Measurements from ENCODE around the gene ARHGEF9. TPM values are rescaled to one million over a fixed set of nuclear protein-coding genes. Genes with fewer than 3 reads are reported as not detected.
A peak's percentile ranks its signal among the peaks of the same experiment; 100 is the strongest.

Gene ARHGEF9
- total RNA-seq, 1 experiment from 2014 or later = 25.6 TPM

GRCh38 chrX:63743596-63743995 lies 41.4 kb downstream of the ARHGEF9 start:
- H3K4me1 ChIP-seq (ENCODE audit: low read length) = peaks cover 58% of the 10 kb centered on the region
- H2AFZ ChIP-seq (ENCODE audit: low read length) = no peak overlapping the region
- H4K20me1 ChIP-seq (ENCODE audit: insufficient read depth, low read depth, low read length) = no peaks in the 10 kb centered on the region
- no peak overlapping the region for H3K27ac ChIP-seq (ENCODE audit: low read length)
- peaks cover 60% of the 10 kb centered on the region for H3K79me2 ChIP-seq (ENCODE audit: low read length)
- H3K4me2 ChIP-seq (ENCODE audit: low read depth, low read length, poor library complexity, severe bottlenecking) = peak overlapping the region; percentile 1
- H3K9me2 ChIP-seq (replicated peaks; ENCODE audit: insufficient read depth, low read length) = no peaks in the 10 kb centered on the region
- no peaks in the 10 kb centered on the region for H3K27me3 ChIP-seq (ENCODE audit: low read length)
- H3K4me3 ChIP-seq (ENCODE audit: low read length) = no peak overlapping the region
- H3K9me3 ChIP-seq (ENCODE audit: low read length) = no peaks in the 10 kb centered on the region
- H3K9ac ChIP-seq (ENCODE audit: low read length) = no peak overlapping the region
- no peaks in the 10 kb centered on the region for H3K36me3 ChIP-seq (ENCODE audit: insufficient read depth, low read length)
- peak; percentile 78 for DNase-seq

- no peaks in the 10 kb centered on the region for H3K27me3 ChIP-seq (ENCODE audit: low read length)
- no peak for DNase-seq
- no peaks in the 10 kb centered on the region for H4K20me1 ChIP-seq (ENCODE audit: insufficient read depth, low read depth, low read length)
- peaks cover 38% of the 10 kb centered on the region for H3K4me1 ChIP-seq (ENCODE audit: low read length)
- no peaks in the 10 kb centered on the region for H3K9me3 ChIP-seq (ENCODE audit: low read length)
- no peaks in the 10 kb centered on the region for H3K9me2 ChIP-seq (replicated peaks; ENCODE audit: insufficient read depth, low read length)
- no peak overlapping the region for H3K4me2 ChIP-seq (ENCODE audit: low read depth, low read length, poor library complexity, severe bottlenecking)
- no peak overlapping the region for H3K4me3 ChIP-seq (ENCODE audit: low read length)
- no peak overlapping the region for H2AFZ ChIP-seq (ENCODE audit: low read length)
- peaks cover 52% of the 10 kb centered on the region for H3K79me2 ChIP-seq (ENCODE audit: low read length)
- H3K27ac ChIP-seq (ENCODE audit: low read length) = no peak overlapping the region
- H3K36me3 ChIP-seq (ENCODE audit: insufficient read depth, low read length) = no peaks in the 10 kb centered on the region
- H3K9ac ChIP-seq (ENCODE audit: low read length) = no peak overlapping the region
These were observed 44.6 kb downstream of the ARHGEF9 start for GRCh38 chrX:63740382-63740781.

GRCh38 chrX:63739885-63740284 lies 45.1 kb downstream of the ARHGEF9 start:
- peaks cover 33% of the 10 kb centered on the region for H3K4me1 ChIP-seq (ENCODE audit: low read length)
- H2AFZ ChIP-seq (ENCODE audit: low read length) = no peak overlapping the region
- H3K4me3 ChIP-seq (ENCODE audit: low read length) = no peak overlapping the region
- no peak overlapping the region for H3K9ac ChIP-seq (ENCODE audit: low read length)
- peaks cover 47% of the 10 kb centered on the region for H3K79me2 ChIP-seq (ENCODE audit: low read length)
- H3K9me2 ChIP-seq (replicated peaks; ENCODE audit: insufficient read depth, low read length) = no peaks in the 10 kb centered on the region
- H3K4me2 ChIP-seq (ENCODE audit: low read depth, low read length, poor library complexity, severe bottlenecking) = no peak overlapping the region
- H3K36me3 ChIP-seq (ENCODE audit: insufficient read depth, low read length) = no peaks in the 10 kb centered on the region
- no peaks in the 10 kb centered on the region for H4K20me1 ChIP-seq (ENCODE audit: insufficient read depth, low read depth, low read length)
- no peak overlapping the region for H3K27ac ChIP-seq (ENCODE audit: low read length)
- DNase-seq = no peak
- no peaks in the 10 kb centered on the region for H3K9me3 ChIP-seq (ENCODE audit: low read length)
- no peaks in the 10 kb centered on the region for H3K27me3 ChIP-seq (ENCODE audit: low read length)

- H3K9me2 ChIP-seq (replicated peaks; ENCODE audit: insufficient read depth, low read length) = no peaks in the 10 kb centered on the region
- H3K79me2 ChIP-seq (ENCODE audit: low read length) = peaks cover 41% of the 10 kb centered on the region
- peaks cover 21% of the 10 kb centered on the region for H3K4me1 ChIP-seq (ENCODE audit: low read length)
- H4K20me1 ChIP-seq (ENCODE audit: insufficient read depth, low read depth, low read length) = no peaks in the 10 kb centered on the region
- H3K4me3 ChIP-seq (ENCODE audit: low read length) = no peak overlapping the region
- H3K36me3 ChIP-seq (ENCODE audit: insufficient read depth, low read length) = no peaks in the 10 kb centered on the region
- H3K4me2 ChIP-seq (ENCODE audit: low read depth, low read length, poor library complexity, severe bottlenecking) = no peak overlapping the region
- H3K9me3 ChIP-seq (ENCODE audit: low read length) = no peaks in the 10 kb centered on the region
- no peak overlapping the region for H3K9ac ChIP-seq (ENCODE audit: low read length)
- no peak overlapping the region for H2AFZ ChIP-seq (ENCODE audit: low read length)
- H3K27ac ChIP-seq (ENCODE audit: low read length) = no peak overlapping the region
- H3K27me3 ChIP-seq (ENCODE audit: low read length) = no peaks in the 10 kb centered on the region
- no peak for DNase-seq
These were observed 46.3 kb downstream of the ARHGEF9 start for GRCh38 chrX:63738696-63739095.

- no peaks in the 10 kb centered on the region for H3K9me3 ChIP-seq (ENCODE audit: low read length)
- no peaks in the 10 kb centered on the region for H3K27me3 ChIP-seq (ENCODE audit: low read length)
- peaks cover 12% of the 10 kb centered on the region for H3K4me1 ChIP-seq (ENCODE audit: low read length)
- no peak overlapping the region for H2AFZ ChIP-seq (ENCODE audit: low read length)
- no peak overlapping the region for H3K9ac ChIP-seq (ENCODE audit: low read length)
- H3K27ac ChIP-seq (ENCODE audit: low read length) = no peak overlapping the region
- DNase-seq = no peak
- H3K9me2 ChIP-seq (replicated peaks; ENCODE audit: insufficient read depth, low read length) = no peaks in the 10 kb centered on the region
- H3K4me2 ChIP-seq (ENCODE audit: low read depth, low read length, poor library complexity, severe bottlenecking) = no peak overlapping the region
- H3K4me3 ChIP-seq (ENCODE audit: low read length) = no peak overlapping the region
- H3K79me2 ChIP-seq (ENCODE audit: low read length) = peaks cover 37% of the 10 kb centered on the region
- H3K36me3 ChIP-seq (ENCODE audit: insufficient read depth, low read length) = no peaks in the 10 kb centered on the region
- no peaks in the 10 kb centered on the region for H4K20me1 ChIP-seq (ENCODE audit: insufficient read depth, low read depth, low read length)
These were observed 47.7 kb downstream of the ARHGEF9 start for GRCh38 chrX:63737131-63737921.

GRCh38 chrX:63735882-63736281 lies 49.1 kb downstream of the ARHGEF9 start:
- H3K36me3 ChIP-seq (ENCODE audit: insufficient read depth, low read length) = no peaks in the 10 kb centered on the region
- H3K4me2 ChIP-seq (ENCODE audit: low read depth, low read length, poor library complexity, severe bottlenecking) = no peak overlapping the region
- 0 out of 2 replicates have a peak, but pooled peaks cover 5% of the 10 kb centered on the region for H3K4me1 ChIP-seq (ENCODE audit: low read length)
- H4K20me1 ChIP-seq (ENCODE audit: insufficient read depth, low read depth, low read length) = no peaks in the 10 kb centered on the region
- H2AFZ ChIP-seq (ENCODE audit: low read length) = no peak overlapping the region
- H3K9me2 ChIP-seq (replicated peaks; ENCODE audit: insufficient read depth, low read length) = no peaks in the 10 kb centered on the region
- no peak overlapping the region for H3K4me3 ChIP-seq (ENCODE audit: low read length)
- no peak for DNase-seq
- H3K27me3 ChIP-seq (ENCODE audit: low read length) = no peaks in the 10 kb centered on the region
- H3K9me3 ChIP-seq (ENCODE audit: low read length) = no peaks in the 10 kb centered on the region
- H3K79me2 ChIP-seq (ENCODE audit: low read length) = peaks cover 35% of the 10 kb centered on the region
- H3K9ac ChIP-seq (ENCODE audit: low read length) = no peak overlapping the region
- H3K27ac ChIP-seq (ENCODE audit: low read length) = no peak overlapping the region

GRCh38 chrX:63720293-63720692 lies 64.7 kb downstream of the ARHGEF9 start:
- Histone ChIP-seq H3K27ac (ENCODE audit: low read length) (no peak overlapping the region), H3K9me3 (ENCODE audit: low read length) (peaks cover 2% of the 10 kb centered on the region; the same call in 1 of the 2 replicates), H3K9ac (ENCODE audit: low read length) (no peak overlapping the region), H3K79me2 (ENCODE audit: low read length) (no peaks in the 10 kb centered on the region), H4K20me1 (ENCODE audit: insufficient read depth, low read depth, low read length) (no peaks in the 10 kb centered on the region), H3K27me3 (ENCODE audit: low read length) (no peaks in the 10 kb centered on the region), H3K4me2 (ENCODE audit: low read depth, low read length, poor library complexity, severe bottlenecking) (no peak overlapping the region), H3K4me1 (ENCODE audit: low read length) (no peaks in the 10 kb centered on the region), H2AFZ (ENCODE audit: low read length) (no peak overlapping the region), H3K4me3 (ENCODE audit: low read length) (no peak overlapping the region), H3K9me2 (replicated peaks; ENCODE audit: insufficient read depth, low read length) (no peaks in the 10 kb centered on the region), H3K36me3 (ENCODE audit: insufficient read depth, low read length) (peaks cover 5% of the 10 kb centered on the region; the same call in 1 of the 2 replicates)
- no peak for DNase-seq

- H4K20me1 ChIP-seq (ENCODE audit: insufficient read depth, low read depth, low read length) = no peaks in the 10 kb centered on the region
- H3K27me3 ChIP-seq (ENCODE audit: low read length) = no peaks in the 10 kb centered on the region
These were observed 65.4 kb downstream of the ARHGEF9 start for GRCh38 chrX:63719633-63720032.

More at GRCh38 chrX:63719633-63720032, 65.4 kb downstream of the ARHGEF9 start:
- no peak for DNase-seq
- H3K4me3 ChIP-seq (ENCODE audit: low read length) = no peak overlapping the region
- H3K9me3 ChIP-seq (ENCODE audit: low read length) = peaks cover 2% of the 10 kb centered on the region; the same call in 1 of the 2 replicates
- peaks cover 5% of the 10 kb centered on the region; the same call in 1 of the 2 replicates for H3K36me3 ChIP-seq (ENCODE audit: insufficient read depth, low read length)
- H2AFZ ChIP-seq (ENCODE audit: low read length) = no peak overlapping the region
- no peak overlapping the region for H3K9ac ChIP-seq (ENCODE audit: low read length)
- H3K27ac ChIP-seq (ENCODE audit: low read length) = no peak overlapping the region
- no peaks in the 10 kb centered on the region for H3K4me1 ChIP-seq (ENCODE audit: low read length)
- no peak overlapping the region for H3K4me2 ChIP-seq (ENCODE audit: low read depth, low read length, poor library complexity, severe bottlenecking)
- H3K9me2 ChIP-seq (replicated peaks; ENCODE audit: insufficient read depth, low read length) = no peaks in the 10 kb centered on the region
- H3K79me2 ChIP-seq (ENCODE audit: low read length) = no peaks in the 10 kb centered on the region
